Measurements from ENCODE around the gene DUSP9. TPM values are rescaled to one million over a fixed set of nuclear protein-coding genes. Genes with fewer than 3 reads are reported as not detected.

The DUSP9 gene
- total RNA-seq, 1 donor from 2014 or later: 0.74 TPM

GRCh38 chrX:153623310-153624029, 23.5 kb upstream of the DUSP9 start:
- Histone ChIP-seq H3K36me3 (no peaks in the 10 kb centered on the region), H3K9me3 (no peaks in the 10 kb centered on the region), H3K27me3 (peaks cover 4% of the 10 kb centered on the region), H3K4me3 (no peak overlapping the region), H3K4me1 (no peaks in the 10 kb centered on the region), H3K27ac (no peak overlapping the region)
- TF ChIP-seq POLR2AphosphoS5 (IDR thresholded peaks at IDR 0.05; ENCODE audit: insufficient read depth in 1 of 2, low read depth in 1 of 2) (no peak), POLR2A (IDR thresholded peaks at IDR 0.05) (no peak), CTCF (IDR thresholded peaks at IDR 0.05) (no peak)
- DNase-seq (ENCODE audit: extremely low spot score in 2 of 2): no peak
- intact Hi-C loops (cut with DNase I): no loop called here

GRCh38 chrX:153624196-153625091, 22.6 kb upstream of the DUSP9 start:
- intact Hi-C loops (cut with DNase I): no loop called here
- Histone ChIP-seq H3K27me3 (peaks cover 4% of the 10 kb centered on the region), H3K36me3 (no peaks in the 10 kb centered on the region), H3K27ac (no peak overlapping the region), H3K4me3 (no peak overlapping the region), H3K4me1 (no peaks in the 10 kb centered on the region), H3K9me3 (no peaks in the 10 kb centered on the region)
- TF ChIP-seq POLR2AphosphoS5 (IDR thresholded peaks at IDR 0.05; ENCODE audit: insufficient read depth in 1 of 2, low read depth in 1 of 2) (no peak), POLR2A (IDR thresholded peaks at IDR 0.05) (no peak), CTCF (IDR thresholded peaks at IDR 0.05) (no peak)
- DNase-seq (ENCODE audit: extremely low spot score in 2 of 2): no peak

- Histone ChIP-seq H3K9me3 (no peaks in the 10 kb centered on the region), H3K4me1 (no peaks in the 10 kb centered on the region), H3K27me3 (peaks cover 4% of the 10 kb centered on the region), H3K27ac (no peak overlapping the region), H3K36me3 (no peaks in the 10 kb centered on the region), H3K4me3 (no peak overlapping the region)
- intact Hi-C loops (cut with DNase I): no loop called here
- no peak for TF ChIP-seq CTCF (IDR thresholded peaks at IDR 0.05)
- TF ChIP-seq POLR2AphosphoS5 (IDR thresholded peaks at IDR 0.05; ENCODE audit: insufficient read depth in 1 of 2, low read depth in 1 of 2): no peak
- no peak for TF ChIP-seq POLR2A (IDR thresholded peaks at IDR 0.05)
- no peak for DNase-seq (ENCODE audit: extremely low spot score in 2 of 2)
Measured at GRCh38 chrX:153625271-153626024, 21.6 kb upstream of the DUSP9 start.

- Histone ChIP-seq H3K4me3 (no peak overlapping the region), H3K9me3 (no peaks in the 10 kb centered on the region), H3K27ac (no peak overlapping the region), H3K4me1 (no peaks in the 10 kb centered on the region), H3K36me3 (no peaks in the 10 kb centered on the region), H3K27me3 (peaks cover 4% of the 10 kb centered on the region)
- intact Hi-C loops (cut with DNase I): no loop called here
- no peak for DNase-seq (ENCODE audit: extremely low spot score in 2 of 2)
- TF ChIP-seq POLR2AphosphoS5 (IDR thresholded peaks at IDR 0.05; ENCODE audit: insufficient read depth in 1 of 2, low read depth in 1 of 2): no peak
- TF ChIP-seq POLR2A (IDR thresholded peaks at IDR 0.05): no peak
- TF ChIP-seq CTCF (IDR thresholded peaks at IDR 0.05): no peak
Measured at GRCh38 chrX:153626025-153626633, 20.9 kb upstream of the DUSP9 start.
